SK-N-SH treated with all-trans-retinoic acid at 6 μM for 48 hours (cell line): ENCODE measurements around the gene ZNF646.

Experiments used
- ATAC-seq: fragments of 200-7000 bp; cut with Tn5 transposase; 3 replicates; pipeline ENCODE4 v1.9.1; 2020; ENCODE audit warnings: mild to moderate bottlenecking, moderate library complexity
- ARNTL ChIP-seq: fragments of 450-650 bp; formaldehyde crosslinking; IDR thresholded peaks from 2 replicates; pipeline ENCODE4 v1.5.0; 2020; ENCODE audit warnings: low read depth, mild to moderate bottlenecking, moderate library complexity, borderline replicate concordance
- BACH2 ChIP-seq: fragments of 250-450 bp; sonication (Bioruptor Pico); IDR thresholded peaks from 2 replicates; pipeline ENCODE4 v1.9.0; 2021; ENCODE audit warnings: mild to moderate bottlenecking, borderline replicate concordance
- CREB5 ChIP-seq: fragments of 250-450 bp; sonication (Bioruptor Pico); IDR thresholded peaks from 2 replicates; pipeline ENCODE4 v1.5.1; 2020; ENCODE audit warnings: low read depth, mild to moderate bottlenecking, moderate library complexity
- CSDC2 ChIP-seq: fragments of 250-450 bp; sonication (Bioruptor Pico); IDR thresholded peaks from 2 replicates; pipeline ENCODE4 v1.5.0; 2020; ENCODE audit warnings: mild to moderate bottlenecking, moderate library complexity
- CSRNP3 ChIP-seq: fragments of 250-450 bp; sonication (Bioruptor Pico); IDR thresholded peaks from 2 replicates; pipeline ENCODE4 v1.5.1; 2021; ENCODE audit warnings: mild to moderate bottlenecking, moderate library complexity
- ESRRG ChIP-seq: fragments of 250-450 bp; sonication (Bioruptor Pico); IDR thresholded peaks from 2 replicates; pipeline ENCODE4 v1.6.1; 2021; ENCODE audit warnings: mild to moderate bottlenecking
- GLIS3 ChIP-seq: fragments of 250-450 bp; sonication (Bioruptor Pico); IDR thresholded peaks from 2 replicates; pipeline ENCODE4 v1.5.0; 2020; ENCODE audit warnings: mild to moderate bottlenecking, moderate library complexity
- ISL1 ChIP-seq: fragments of 250-450 bp; sonication (Bioruptor Pico); IDR thresholded peaks from 2 replicates; pipeline ENCODE4 v2.1.2; 2022; ENCODE audit warnings: mild to moderate bottlenecking, moderate library complexity
- OSR1 ChIP-seq: fragments of 250-450 bp; sonication (Bioruptor Pico); IDR thresholded peaks from 2 replicates; pipeline ENCODE4 v1.8.0; 2022; ENCODE audit warnings: moderate library complexity, mild to moderate bottlenecking, inconsistent platforms
- PATZ1 ChIP-seq: fragments of 250-450 bp; sonication (Bioruptor Pico); IDR thresholded peaks from 2 replicates; pipeline ENCODE4 v1.8.0; 2020; ENCODE audit warnings: mild to moderate bottlenecking, moderate library complexity, borderline replicate concordance
- POU6F1 ChIP-seq: fragments of 250-450 bp; sonication (Bioruptor Pico); IDR thresholded peaks from 2 replicates; pipeline ENCODE4 v1.8.0; 2021; ENCODE audit warnings: low read depth, mild to moderate bottlenecking, moderate library complexity, borderline replicate concordance
- PPARA ChIP-seq: fragments of 250-450 bp; sonication (Bioruptor Pico); IDR thresholded peaks from 2 replicates; pipeline ENCODE4 v1.5.0; 2020; ENCODE audit warnings: mild to moderate bottlenecking, borderline replicate concordance
- SNAI2 ChIP-seq: fragments of 250-450 bp; sonication (Bioruptor Pico); IDR thresholded peaks from 2 replicates; pipeline ENCODE4 v1.5.0; 2020; ENCODE audit warnings: mild to moderate bottlenecking, moderate library complexity
- TCF4 ChIP-seq: fragments of 250-450 bp; sonication (Bioruptor Pico); IDR thresholded peaks from 2 replicates; pipeline ENCODE4 v1.8.0; 2021; ENCODE audit warnings: mild to moderate bottlenecking, moderate library complexity, borderline replicate concordance
- TSHZ2 ChIP-seq: fragments of 250-450 bp; sonication (Bioruptor Pico); IDR thresholded peaks from 2 replicates; pipeline ENCODE4 v1.5.0; 2020; ENCODE audit warnings: mild to moderate bottlenecking, moderate library complexity
- ZC3H10 ChIP-seq: fragments of 250-450 bp; sonication (Bioruptor Pico); IDR thresholded peaks from 2 replicates; pipeline ENCODE4 v1.5.1; 2021; ENCODE audit warnings: mild to moderate bottlenecking, moderate library complexity
- ZFP3 ChIP-seq: fragments of 250-450 bp; sonication (Bioruptor Pico); IDR thresholded peaks from 2 replicates; pipeline ENCODE4 v1.5.0; 2020; ENCODE audit warnings: mild to moderate bottlenecking, moderate library complexity
- ZFP30 ChIP-seq: fragments of 450-650 bp; formaldehyde crosslinking; IDR thresholded peaks from 2 replicates; pipeline ENCODE4 v1.5.0; 2022; ENCODE audit warnings: mild to moderate bottlenecking, moderate library complexity
- ZNF565 ChIP-seq: fragments of 450-650 bp; formaldehyde crosslinking; conservative IDR thresholded peaks from 2 replicates; pipeline ENCODE4 v1.5.0; 2020; ENCODE audit warnings: low read depth, mild to moderate bottlenecking, moderate library complexity
- ZNF70 ChIP-seq: fragments of 450-650 bp; formaldehyde crosslinking; IDR thresholded peaks from 2 replicates; pipeline ENCODE4 v1.5.0; 2020; ENCODE audit warnings: mild to moderate bottlenecking, moderate library complexity
- ZNF8 ChIP-seq: fragments of 450-650 bp; formaldehyde crosslinking; IDR thresholded peaks from 2 replicates; pipeline ENCODE4 v1.5.0; 2020; ENCODE audit warnings: mild to moderate bottlenecking, moderate library complexity

The ZNF646 gene

GRCh38 chr16:31073142-31073969 lies 866 bp upstream of the ZNF646 start (continued):
- TF ChIP-seq POU6F1 (CRISPR knock-in tag) (0 out of 2 replicates have a peak, but pooled peaks have one; percentile 20), GLIS3 (CRISPR knock-in tag) (peak; percentile 87; the same call in 1 of the 2 replicates), CREB5 (CRISPR knock-in tag) (no peak), ISL1 (no peak), CSRNP3 (CRISPR knock-in tag) (no peak), ZNF8 (CRISPR knock-in tag) (no peak), ZC3H10 (no peak), ESRRG (no peak), ZNF70 (no peak), ZNF565 (CRISPR knock-in tag) (no peak), OSR1 (CRISPR knock-in tag) (no peak), CSDC2 (0 out of 2 replicates have a peak, but pooled peaks have one; percentile 35), ARNTL (no peak)

GRCh38 chr16:31074814-31075183 lies 577 bp downstream of the ZNF646 start:
- ATAC-seq = no peak
- no peak for TF ChIP-seq CSDC2
- no peak for TF ChIP-seq ZFP30 (CRISPR knock-in tag)
- TF ChIP-seq ARNTL = no peak
- no peak for TF ChIP-seq POU6F1 (CRISPR knock-in tag)
- TF ChIP-seq TSHZ2 (CRISPR knock-in tag) = no peak
- no peak for TF ChIP-seq ZNF8 (CRISPR knock-in tag)
- no peak for TF ChIP-seq ISL1
- TF ChIP-seq SNAI2 = no peak
- TF ChIP-seq PATZ1 (CRISPR knock-in tag) = no peak

- TF ChIP-seq PPARA (CRISPR knock-in tag) (no peak), CSDC2 (no peak), ZFP3 (CRISPR knock-in tag) (no peak), PATZ1 (CRISPR knock-in tag) (no peak), ZNF70 (no peak), ISL1 (no peak), BACH2 (CRISPR knock-in tag) (no peak), TCF4 (CRISPR knock-in tag) (no peak)
- no peak for ATAC-seq
Measured at GRCh38 chr16:31076319-31076718, 2.1 kb downstream of the ZNF646 start.
